GM21786 (cell line): Measurements from ENCODE around the gene IHH.

Source experiments
- ATAC-seq: cut with Tn5 transposase; IDR thresholded peaks from one replicate; pipeline ENCODE4 v1.9.1; 2021; ENCODE audit not compliant: unreplicated experiment

Gene IHH

DNA sequence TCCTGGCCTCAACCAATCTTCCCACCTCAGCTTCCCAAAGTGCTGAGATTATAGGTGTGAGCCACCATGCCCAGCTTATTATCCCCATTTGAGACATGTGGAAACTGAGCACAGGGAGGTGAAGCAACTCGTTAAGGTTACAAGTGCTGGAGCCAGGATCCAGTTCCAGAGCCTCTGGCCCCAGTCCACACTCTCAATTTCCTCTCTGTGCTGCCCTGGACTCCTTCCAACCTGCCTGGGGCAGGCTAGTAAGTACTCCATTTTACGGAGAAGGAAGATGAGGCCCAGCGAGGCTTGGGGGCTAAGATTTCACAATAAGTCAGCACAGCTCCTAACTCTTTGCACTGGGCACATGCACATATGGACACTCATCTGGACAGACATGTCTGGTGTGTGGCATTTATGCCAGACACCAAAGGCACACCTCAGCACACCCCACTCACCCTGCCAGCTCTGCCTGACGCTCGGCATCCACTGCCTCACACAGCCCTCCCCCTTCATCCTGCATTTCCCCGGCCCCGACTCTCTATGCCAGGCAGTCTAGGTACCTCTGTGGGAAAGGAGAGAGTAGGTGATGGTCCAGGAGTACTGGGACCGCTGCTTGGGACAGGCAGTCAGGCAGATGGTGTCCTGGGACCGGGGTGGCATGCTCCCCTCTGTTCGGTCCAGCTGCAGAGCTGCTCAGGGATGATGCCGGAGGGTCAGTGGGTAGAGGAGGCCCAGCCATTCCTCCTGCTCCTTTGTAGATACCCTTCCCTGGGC, 39.9 kb downstream of the IHH start:
- no peak for ATAC-seq

DNA sequence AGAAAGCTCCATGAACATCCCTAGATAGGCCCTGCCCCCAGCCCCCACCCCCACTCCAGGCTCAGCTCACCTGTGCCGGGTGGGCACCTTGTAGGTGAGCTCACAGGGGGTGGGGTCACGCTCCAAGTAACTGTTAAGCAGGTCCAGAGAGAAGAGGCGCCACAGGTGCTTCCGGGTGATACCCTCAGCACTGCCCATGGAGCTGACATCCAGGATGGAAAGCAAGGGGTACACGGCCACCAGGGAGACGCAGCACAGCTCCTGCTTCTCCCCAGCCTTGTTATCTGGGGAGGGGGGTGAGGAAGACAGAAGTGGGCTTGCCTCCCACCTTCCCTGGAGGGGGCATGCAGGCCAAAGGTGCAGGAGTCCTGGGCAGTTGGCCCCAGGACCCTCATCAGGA, 41.3 kb downstream of the IHH start:
- no peak for ATAC-seq

GRCh38 chr2:219018726-219019125, 42.0 kb downstream of the IHH start:
- ATAC-seq: no peak

- ATAC-seq: no peak
These were observed 42.4 kb downstream of the IHH start for GRCh38 chr2:219018286-219018685.

- no peak for ATAC-seq
These were observed 43.4 kb downstream of the IHH start for GRCh38 chr2:219017201-219017931.

DNA sequence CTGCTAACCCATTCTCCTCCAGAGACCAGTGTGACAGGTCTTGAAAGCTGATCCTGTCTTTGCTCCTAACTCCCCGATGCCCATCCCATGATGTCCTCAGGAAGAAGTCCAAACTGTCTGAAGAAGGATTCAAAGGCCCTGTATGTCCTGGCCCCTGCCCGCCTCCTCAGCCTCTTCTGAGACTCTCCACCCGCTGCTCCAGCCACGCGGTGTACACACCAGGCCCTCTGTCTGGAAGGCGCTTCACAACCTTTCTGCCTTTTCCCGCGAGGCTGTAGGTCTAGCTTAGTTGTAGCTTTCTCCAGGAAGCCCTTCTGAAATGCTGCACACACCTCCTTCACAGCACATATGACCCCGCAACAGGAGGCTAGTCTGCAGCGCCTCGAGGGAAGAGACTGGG, 44.0 kb downstream of the IHH start:
- no peak for ATAC-seq

DNA sequence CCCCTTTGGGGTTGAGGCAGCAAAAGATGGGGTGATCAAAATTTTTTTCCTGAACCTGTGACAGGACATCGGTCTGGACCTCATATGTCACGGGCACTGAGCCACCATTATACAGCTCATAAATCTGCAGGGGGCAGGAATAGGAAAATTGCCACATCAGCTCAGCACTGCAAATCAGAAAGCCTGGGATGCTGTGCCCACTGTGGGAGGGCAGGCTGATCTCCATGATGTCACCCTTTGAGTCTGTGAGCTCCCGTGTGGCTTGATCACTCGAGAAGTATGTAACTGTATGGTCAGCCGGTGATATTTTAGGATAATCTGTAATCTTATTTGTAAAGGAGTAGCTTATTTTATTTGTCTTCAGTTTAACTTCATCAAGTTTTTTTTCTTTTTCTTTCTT, 49.8 kb downstream of the IHH start:
- no peak for ATAC-seq

DNA sequence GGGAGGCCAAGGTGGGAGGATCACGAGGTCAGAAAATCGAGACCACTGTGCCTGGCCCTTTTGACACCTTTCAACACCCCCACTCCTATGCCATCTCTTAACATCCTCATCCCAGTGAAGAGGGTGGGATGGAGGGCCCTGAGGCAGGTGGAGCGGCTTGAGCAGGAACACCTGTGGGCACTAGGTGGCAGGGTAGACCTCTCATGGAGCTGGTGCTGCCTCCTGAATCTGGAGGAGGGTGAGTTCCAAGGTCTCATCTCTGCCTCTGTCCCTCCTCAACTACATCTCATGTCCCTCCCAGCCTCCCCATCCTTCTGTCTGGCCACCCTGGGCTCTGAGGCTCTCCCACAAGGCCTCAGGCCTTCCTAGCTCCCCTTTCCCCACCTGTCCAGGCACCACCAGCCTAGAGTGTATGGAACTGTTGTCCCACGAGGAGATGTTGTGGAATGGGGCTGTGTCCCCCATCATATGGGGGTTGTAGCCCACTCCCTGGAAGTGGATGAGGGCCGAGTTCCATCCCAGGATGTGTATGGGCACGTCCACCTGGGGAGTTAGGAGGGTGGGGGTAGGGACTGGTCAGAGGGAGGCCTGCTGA, 50.5 kb downstream of the IHH start:
- no peak for ATAC-seq

DNA sequence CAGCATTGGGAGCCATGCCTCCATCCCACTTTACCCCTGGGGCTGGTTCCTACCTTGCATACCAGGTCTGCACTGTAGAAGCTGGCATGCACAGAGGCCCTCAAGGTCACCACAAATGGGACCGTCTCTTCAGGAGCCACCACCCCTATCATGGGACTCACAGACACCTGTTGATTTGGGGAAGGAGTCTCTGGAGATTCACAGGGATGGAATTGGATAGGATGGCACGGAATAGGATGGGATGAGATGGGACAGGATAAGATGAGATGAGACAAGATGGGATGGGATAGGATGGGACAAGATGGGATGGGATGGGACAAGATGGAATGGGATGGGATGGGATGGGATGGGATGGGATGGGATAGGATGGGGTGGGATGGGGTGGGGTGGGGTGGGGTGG, 51.4 kb downstream of the IHH start:
- no peak for ATAC-seq
